Hematopoietic multipotent progenitor cell treated with erythropoietin and hydrocortisone succinate and interleukin-3 and kit ligand, for 4 days (in vitro differentiated cells): Measurements from ENCODE around the gene WDR91.
A peak's percentile ranks its signal among the peaks of the same experiment; 100 is the strongest.
"Not testable (repeated sequence)": the region's sequence is repeated elsewhere in the genome, so short reads cannot be mapped to it uniquely, and the experiment has no call there.

Experiments used
- DNase-seq: peaks from one replicate; pipeline ENCODE4 v3.0.0-alpha.2; 2015

The WDR91 gene

GRCh38 chr7:135211179-135211945, at the start of gene WDR91:
Gene WDR91 (minus strand): TSS chr7:135211526. CDS start chr7:135211502, 24 bp downstream.
- DNase-seq: peak; percentile 96

- DNase-seq: no peak
Measured at GRCh38 chr7:135260470-135260869, 49.1 kb upstream of the WDR91 start.

- no peak for DNase-seq
Measured at GRCh38 chr7:135259702-135260101, 48.4 kb upstream of the WDR91 start.

GRCh38 chr7:135258585-135258984, 47.3 kb upstream of the WDR91 start:
- no peak for DNase-seq

GRCh38 chr7:135257790-135258189, 46.5 kb upstream of the WDR91 start:
- no peak for DNase-seq

GRCh38 chr7:135253851-135254771, 42.8 kb upstream of the WDR91 start:
- peak; percentile 66 for DNase-seq

GRCh38 chr7:135251496-135252391, 40.4 kb upstream of the WDR91 start:
- DNase-seq: peak; percentile 6

- DNase-seq: no peak
Measured at GRCh38 chr7:135248546-135248945, 37.2 kb upstream of the WDR91 start.

GRCh38 chr7:135247746-135248471, 36.6 kb upstream of the WDR91 start:
- DNase-seq: no peak

- no peak for DNase-seq
Measured at GRCh38 chr7:135246191-135246825, 35.0 kb upstream of the WDR91 start.

GRCh38 chr7:135245226-135246190, 34.2 kb upstream of the WDR91 start:
- DNase-seq: no peak

GRCh38 chr7:135242096-135242684, 30.9 kb upstream of the WDR91 start:
- DNase-seq: no peak

GRCh38 chr7:135240441-135240840, 29.1 kb upstream of the WDR91 start:
- no peak for DNase-seq

GRCh38 chr7:135239263-135239662, 27.9 kb upstream of the WDR91 start:
- no peak for DNase-seq

GRCh38 chr7:135238112-135238744, 26.9 kb upstream of the WDR91 start:
- DNase-seq: peak; percentile 36

- peak; percentile 45 for DNase-seq
Measured at GRCh38 chr7:135236727-135237126, 25.4 kb upstream of the WDR91 start.

GRCh38 chr7:135235841-135236240, 24.5 kb upstream of the WDR91 start:
- no peak for DNase-seq

GRCh38 chr7:135234727-135235126, 23.4 kb upstream of the WDR91 start:
- DNase-seq: no peak

- not testable (repeated sequence) for DNase-seq
Measured at GRCh38 chr7:135234095-135234494, 22.8 kb upstream of the WDR91 start.
